Lung (tissue), 12 donors: Measurements from ENCODE around the gene ATP5ME. TPM values are rescaled to one million over a fixed set of nuclear protein-coding genes. Genes with fewer than 3 reads are reported as not detected.

Experiments used
- ATAC-seq: fragments of 200-7000 bp; cut with Tn5 transposase; one replicate; pipeline ENCODE4 v1.9.1; 2020; ENCODE audit warnings: moderate number of reproducible peaks; ENCODE audit not compliant: insufficient read depth, low FRiP score
- DNase-seq, 3 donors: peaks; one replicate each; pipeline ENCODE4 v3.0.0-alpha.2; 2013 to 2017
- H3K27ac ChIP-seq, 2 donors: one replicate each; pipeline ENCODE4 v1.5.1; 2013; ENCODE audit warnings: mild to moderate bottlenecking in 2 of 2, moderate library complexity in 2 of 2, control low read depth in 1 of 2, inconsistent platforms in 1 of 2, low read depth in 1 of 2, low read length in 1 of 2
- H3K27me3 ChIP-seq, 3 donors: one replicate each; pipeline ENCODE4 v1.5.1; 2013; ENCODE audit warnings: low read length in 2 of 3; ENCODE audit not compliant: control insufficient read depth in 3 of 3, insufficient read depth in 3 of 3
- H3K36me3 ChIP-seq, 4 donors: one replicate each; pipeline ENCODE4 v1.5.1; 2013; ENCODE audit warnings: low read length in 4 of 4, mild to moderate bottlenecking in 1 of 4, moderate library complexity in 1 of 4; ENCODE audit not compliant: control insufficient read depth in 4 of 4, insufficient read depth in 4 of 4
- H3K4me1 ChIP-seq, 5 donors: one replicate each; pipeline ENCODE4 v1.5.1; 2013; ENCODE audit warnings: low read length in 5 of 5, mild to moderate bottlenecking in 2 of 5, moderate library complexity in 1 of 5; ENCODE audit not compliant: control insufficient read depth in 5 of 5, insufficient read depth in 5 of 5
- H3K4me3 ChIP-seq: one replicate; pipeline ENCODE4 v1.5.1; 2013; ENCODE audit warnings: mild to moderate bottlenecking, control low read depth, moderate library complexity
- H3K9ac ChIP-seq, 2 donors: one replicate each; pipeline ENCODE4 v1.5.1; 2013; ENCODE audit warnings: low read length in 2 of 2, control low read depth in 1 of 2; ENCODE audit not compliant: insufficient read depth in 1 of 2
- H3K9me3 ChIP-seq, 4 donors: one replicate each; pipeline ENCODE4 v1.5.1; 2013; ENCODE audit warnings: low read length in 3 of 4, mild to moderate bottlenecking in 1 of 4, moderate library complexity in 1 of 4; ENCODE audit not compliant: control insufficient read depth in 4 of 4, insufficient read depth in 3 of 4
- CTCF ChIP-seq: IDR thresholded peaks from 2 replicates; pipeline ENCODE4 v1.5.1; 2012; ENCODE audit warnings: mild to moderate bottlenecking; ENCODE audit errors: control extremely low read depth, extremely low read depth
- WGBS, 2 donors: extraction: QIAGEN DNeasy Blood & Tissue Kit; methylation state at CpG; one replicate each; pipeline ENCODE4 v1.1.7; 2013; 5-methylcytosine and 5-hydroxymethylcytosine counted together
- polyA plus RNA-seq, 2 donors: library from polyadenylated mRNA; stranded (reverse); fragments of 200-250 nt; gene quantifications; one replicate each; pipeline ENCODE4 v1.2.1, GENCODE V29; 2013
- total RNA-seq, 2 donors: library from RNA; depleted of rRNA in 1 of 2; stranded (reverse); fragments of >200 nt in 1 of 2; gene quantifications; one replicate each; pipeline ENCODE4 v1.2.1, GENCODE V29; 2014 to 2021
- donor health status: control.
- donor health status: control.
- donor health status: Bipolar disorder and iron deficiency.
- donor health status: healthy.
- donor health status: DM: yes; HTN: yes; CAD: no.

ATP5ME gene
- total and polyA plus RNA-seq, 4 donors: 161 to 997 (median 262) TPM

GRCh38 chr4:628821-629635 is 45.0 kb downstream of the ATP5ME start:
- Histone ChIP-seq H3K27me3 (peaks cover 0 to 3% (median 0%) of the 10 kb centered on the region in 3 donors), H3K36me3 (no peaks in the 10 kb centered on the region)
- TF ChIP-seq CTCF: no peak

GRCh38 chr4:628311-628741 is 45.8 kb downstream of the ATP5ME start:
- ATAC-seq (no peak), DNase-seq (no peak)
- H3K4me1 ChIP-seq: no peaks in the 10 kb centered on the region
- peaks cover 0 to 3% (median 0%) of the 10 kb centered on the region in 3 donors for H3K27me3 ChIP-seq
- WGBS, 2 donors: 75 to 89% methylated on average over 17 of the region's 17 CpGs
- no peak overlapping the region for H3K4me3 ChIP-seq
- H3K36me3 ChIP-seq: no peaks in the 10 kb centered on the region
- H3K27ac ChIP-seq: no peak overlapping the region
- no peak overlapping the region for H3K9ac ChIP-seq
- TF ChIP-seq CTCF: no peak
- peaks cover 0 to 14% (median 3%) of the 10 kb centered on the region in 4 donors for H3K9me3 ChIP-seq

More at GRCh38 chr4:628821-629635, 45.0 kb downstream of the ATP5ME start:
- peaks cover 0 to 14% (median 3%) of the 10 kb centered on the region in 4 donors for H3K9me3 ChIP-seq
- ATAC-seq (no peak), DNase-seq (no peak)
- H3K27ac ChIP-seq: no peak overlapping the region
- H3K4me1 ChIP-seq: no peaks in the 10 kb centered on the region
- 84 to 89% methylated on average over 27 of the region's 27 CpGs for WGBS, 2 donors
- H3K4me3 ChIP-seq: no peak overlapping the region
- H3K9ac ChIP-seq: no peak overlapping the region

- TF ChIP-seq CTCF: no peak
- peaks cover 0 to 10% (median 3%) of the 10 kb centered on the region in 4 donors for H3K9me3 ChIP-seq
- no peak overlapping the region for H3K27ac ChIP-seq
- no peak overlapping the region for H3K4me3 ChIP-seq
- DNase-seq: no peak
- H3K36me3 ChIP-seq: no peaks in the 10 kb centered on the region
- 72 to 88% methylated on average over 14 of the region's 15 CpGs for WGBS, 2 donors
- H3K27me3 ChIP-seq: peaks cover 0 to 3% (median 0%) of the 10 kb centered on the region in 3 donors
- H3K9ac ChIP-seq: no peak overlapping the region
- H3K4me1 ChIP-seq: no peaks in the 10 kb centered on the region
- ATAC-seq: no peak
Observed at GRCh38 chr4:627347-628125, 46.5 kb downstream of the ATP5ME start.
